Mesodermal cell (in vitro differentiated cells): ENCODE measurements around the gene COPA. TPM values are rescaled to one million over a fixed set of nuclear protein-coding genes. Genes with fewer than 3 reads are reported as not detected.
"Not testable (repeated sequence)": the region's sequence is repeated elsewhere in the genome, so short reads cannot be mapped to it uniquely, and the experiment has no call there.

ENCODE experiments used
- H3K27ac ChIP-seq: 2 replicates; pipeline ENCODE4 v1.7.0; 2013; ENCODE audit warnings: mild to moderate bottlenecking, low read depth, low read length, moderate library complexity; ENCODE audit not compliant: severe bottlenecking
- H3K36me3 ChIP-seq: 2 replicates; pipeline ENCODE4 v1.7.1; 2013; ENCODE audit warnings: mild to moderate bottlenecking, low read length, moderate library complexity; ENCODE audit not compliant: control insufficient read depth, insufficient read depth
- H3K4me1 ChIP-seq: one replicate; pipeline ENCODE4 v1.7.1; 2013; ENCODE audit warnings: mild to moderate bottlenecking, low read length; ENCODE audit not compliant: insufficient read depth, control insufficient read depth, poor library complexity, severe bottlenecking
- H3K4me3 ChIP-seq: 2 replicates; pipeline ENCODE4 v1.7.0; 2013; ENCODE audit warnings: low read length, control low read depth, mild to moderate bottlenecking; ENCODE audit not compliant: insufficient read depth, poor library complexity, severe bottlenecking; ENCODE audit errors: extremely low read depth
- H3K9me3 ChIP-seq: 2 replicates; pipeline ENCODE4 v1.7.1; 2013; ENCODE audit warnings: mild to moderate bottlenecking, low read length, moderate library complexity; ENCODE audit not compliant: control insufficient read depth
- WGBS, 2 experiments: methylation state at CpG; one replicate each; pipeline ENCODE4 v1.1.5; 2013; ENCODE audit warnings: missing lambda C conversion rate in 2 of 2; ENCODE audit not compliant: insufficient coverage in 2 of 2; 5-methylcytosine and 5-hydroxymethylcytosine counted together
- polyA plus RNA-seq, 2 experiments: library from polyadenylated mRNA; stranded (reverse); fragments of 50-300 nt; gene quantifications; one replicate each; pipeline ENCODE4 v1.2.3, GENCODE V29; 2013

COPA gene
- polyA plus RNA-seq (2013, experiment 1 of 2): 210 TPM
- 194 TPM for polyA plus RNA-seq (2013, experiment 2 of 2)

- 0 to 1% methylated on average over 47 to 51 of the region's 58 CpGs for WGBS, 2 experiments
- H3K4me3 ChIP-seq: peak within 1 kb of the TSS; percentile 73
- peaks cover 13% of the 10 kb centered on the region for H3K4me1 ChIP-seq
- H3K27ac ChIP-seq: peak within 1 kb of the TSS; percentile 86
- H3K9me3 ChIP-seq: no peaks in the 10 kb centered on the region
- peaks cover 63% of the 10 kb centered on the region for H3K36me3 ChIP-seq
Observed at GRCh38 chr1:160342953-160343869, at the start of gene COPA, which contains the start of gene NCSTN. Gene COPA (minus strand): TSS chr1:160343250. CDS start chr1:160343170, 80 bp downstream. Gene NCSTN (plus strand): TSS chr1:160343383. CDS start chr1:160343397, 14 bp downstream.

- H3K27ac ChIP-seq, H3K9me3 ChIP-seq, H3K4me3 ChIP-seq, H3K4me1 ChIP-seq, H3K36me3 ChIP-seq: not testable (repeated sequence)
- WGBS, 2 experiments: no CpG with 5 or more reads among the region's 4 CpGs
Observed at GRCh38 chr1:160388406-160388805, 45.4 kb upstream of the COPA start.

GRCh38 chr1:160384812-160385211 is 41.8 kb upstream of the COPA start:
- not testable (repeated sequence) for H3K4me3 ChIP-seq, H3K36me3 ChIP-seq, H3K9me3 ChIP-seq, H3K27ac ChIP-seq, H3K4me1 ChIP-seq
- no CpG with 5 or more reads among the region's 2 CpGs for WGBS, 2 experiments

- no peak overlapping the region for H3K4me3 ChIP-seq
- no peak overlapping the region for H3K27ac ChIP-seq
- no peaks in the 10 kb centered on the region for H3K9me3 ChIP-seq
- H3K4me1 ChIP-seq: peaks cover 18% of the 10 kb centered on the region
- WGBS, 2 experiments: 90 to 94% methylated on average over 5 to 6 of the region's 7 CpGs
- no peaks in the 10 kb centered on the region for H3K36me3 ChIP-seq
Observed at GRCh38 chr1:160377585-160378206, 34.6 kb upstream of the COPA start.

- Histone ChIP-seq H3K4me3 (no peak overlapping the region), H3K4me1 (peaks cover 18% of the 10 kb centered on the region), H3K36me3 (no peaks in the 10 kb centered on the region), H3K27ac (peak overlapping the region; percentile 63), H3K9me3 (no peaks in the 10 kb centered on the region)
- 29 to 67% methylated on average over 1 to 4 of the region's 5 CpGs for WGBS, 2 experiments
Observed at GRCh38 chr1:160376525-160377131, 33.6 kb upstream of the COPA start.

- Histone ChIP-seq H3K36me3 (no peaks in the 10 kb centered on the region), H3K9me3 (no peaks in the 10 kb centered on the region), H3K4me3 (no peak overlapping the region), H3K4me1 (peaks cover 18% of the 10 kb centered on the region), H3K27ac (peak overlapping the region; percentile 66)
- WGBS, 2 experiments: 3 to 24% methylated on average over 7 to 8 of the region's 9 CpGs
Observed at GRCh38 chr1:160375788-160376524, 32.9 kb upstream of the COPA start.

GRCh38 chr1:160374306-160375110 is 31.5 kb upstream of the COPA start:
- H3K27ac ChIP-seq: no peak overlapping the region
- 40 to 81% methylated on average over 2 to 5 of the region's 6 CpGs for WGBS, 2 experiments
- H3K4me3 ChIP-seq: no peak overlapping the region
- H3K36me3 ChIP-seq: no peaks in the 10 kb centered on the region
- no peaks in the 10 kb centered on the region for H3K9me3 ChIP-seq
- H3K4me1 ChIP-seq: peaks cover 18% of the 10 kb centered on the region

GRCh38 chr1:160373696-160374095 is 30.6 kb upstream of the COPA start:
- Histone ChIP-seq H3K27ac (no peak overlapping the region), H3K9me3 (no peaks in the 10 kb centered on the region), H3K4me3 (no peak overlapping the region), H3K4me1 (peaks cover 18% of the 10 kb centered on the region), H3K36me3 (no peaks in the 10 kb centered on the region)
- WGBS, 2 experiments: 84 to 92% methylated on average over 4 of the region's 4 CpGs

- no peaks in the 10 kb centered on the region for H3K9me3 ChIP-seq
- H3K27ac ChIP-seq: no peak overlapping the region
- H3K4me3 ChIP-seq: no peak overlapping the region
- 94 to 100% methylated on average over 3 to 4 of the region's 4 CpGs for WGBS, 2 experiments
- no peaks in the 10 kb centered on the region for H3K36me3 ChIP-seq
- peaks cover 18% of the 10 kb centered on the region for H3K4me1 ChIP-seq
Observed at GRCh38 chr1:160371756-160372155, 28.7 kb upstream of the COPA start.

GRCh38 chr1:160371346-160371631 is 28.2 kb upstream of the COPA start:
- Histone ChIP-seq H3K36me3 (no peaks in the 10 kb centered on the region), H3K4me3 (no peak overlapping the region), H3K9me3 (no peaks in the 10 kb centered on the region), H3K27ac (no peak overlapping the region), H3K4me1 (peaks cover 16% of the 10 kb centered on the region)
